Activated CD8-positive, alpha-beta memory T cell treated with anti-CD3 and anti-CD28 coated beads for 1 hour (primary cell): ENCODE results near the gene HSPB3.
"Not testable (repeated sequence)": the region's sequence is repeated elsewhere in the genome, so short reads cannot be mapped to it uniquely, and the experiment has no call there.

Experiments used
- DNase-seq, 2 donors: peaks; one replicate each; pipeline ENCODE4 v3.0.0-alpha.2; 2020; ENCODE audit warnings: low read depth in 1 of 2; ENCODE audit errors: extremely low read depth in 1 of 2

HSPB3 gene

GRCh38 chr5:54454602-54455001 lies 897 bp upstream of the HSPB3 start:
- DNase-seq, result no peak

- no peak for DNase-seq
Observed at GRCh38 chr5:54457094-54457862, 1.8 kb downstream of the HSPB3 start.

DNA sequence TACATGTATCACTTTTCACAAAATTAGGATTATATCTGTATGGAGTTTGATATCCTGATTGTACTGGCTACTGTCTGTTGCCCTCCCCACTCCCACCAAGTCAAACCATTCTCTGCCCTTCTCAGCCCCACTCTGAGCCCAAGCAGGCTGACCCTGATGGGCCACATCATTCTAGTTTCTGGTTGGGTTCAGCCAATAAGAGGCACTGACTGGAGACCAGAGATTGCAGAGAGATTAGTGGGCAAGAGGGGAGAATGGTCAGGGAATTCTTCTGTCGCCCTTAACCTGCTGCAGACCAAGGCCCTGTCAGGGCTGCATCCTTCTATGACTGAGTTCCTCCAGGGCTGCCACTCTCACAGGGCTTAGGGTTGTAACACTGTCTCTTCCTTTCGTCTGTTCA lies 2.7 kb downstream of the HSPB3 start:
- no peak for DNase-seq

- DNase-seq, result no peak
Observed at GRCh38 chr5:54460181-54460919, 4.9 kb downstream of the HSPB3 start.

DNA sequence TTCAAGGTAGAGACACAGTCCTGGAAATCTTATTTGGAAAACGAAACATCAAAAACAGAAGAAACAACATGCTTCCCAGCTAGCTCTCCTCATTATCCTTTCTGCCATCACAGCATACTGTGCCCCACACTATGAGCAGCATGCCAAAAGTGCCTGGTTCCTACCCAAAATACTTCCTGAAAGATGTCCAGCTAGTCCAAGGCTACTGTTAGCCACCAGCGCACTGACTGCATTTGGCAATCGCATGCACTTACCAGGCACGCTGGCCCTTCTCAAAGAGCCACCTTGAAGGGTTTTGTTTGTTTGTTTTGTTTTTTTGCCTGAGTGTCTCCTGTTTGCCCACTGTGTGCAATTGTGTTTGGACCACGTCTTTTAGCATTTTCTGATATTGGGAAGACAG lies 6.8 kb downstream of the HSPB3 start:
- DNase-seq, result no peak

DNA sequence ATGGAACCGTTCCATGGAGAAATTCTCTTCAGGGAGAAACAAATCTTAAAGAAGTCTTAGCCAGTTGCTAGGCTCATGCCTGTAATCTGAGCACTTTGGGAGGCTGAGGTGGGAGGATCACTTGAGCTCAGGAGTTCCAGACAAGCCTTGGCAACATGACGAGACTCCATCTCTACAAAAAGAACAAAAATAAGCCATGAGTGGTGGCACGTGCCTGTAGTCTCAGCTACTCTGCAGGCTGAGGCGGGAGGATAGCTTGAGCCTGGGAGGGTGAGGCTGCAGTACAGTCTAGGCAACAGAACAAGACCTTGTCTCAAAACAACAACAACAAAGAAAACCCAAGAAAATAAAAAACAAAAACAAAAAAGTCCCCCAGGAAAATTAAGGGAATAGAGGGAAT lies 8.2 kb downstream of the HSPB3 start:
- no peak for DNase-seq

DNA sequence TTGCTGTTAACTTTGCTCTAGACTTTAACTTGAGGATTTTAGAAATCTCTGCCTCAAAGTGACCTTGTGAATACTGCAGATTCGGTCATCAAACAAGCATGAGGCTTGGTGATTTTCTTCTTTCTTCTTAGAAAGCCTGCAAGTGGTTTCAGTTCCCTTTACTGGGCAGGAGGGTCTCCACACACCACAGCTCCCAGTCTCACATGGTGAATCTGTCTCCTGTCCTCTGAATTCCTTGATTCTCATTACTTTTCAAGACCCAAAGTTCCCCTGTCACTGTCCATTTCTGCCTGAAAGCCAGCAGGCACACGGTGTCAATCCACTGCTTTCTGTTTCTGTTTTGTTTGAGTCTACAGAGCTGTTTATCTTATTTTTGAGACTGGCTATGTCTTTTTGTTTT lies 14.1 kb downstream of the HSPB3 start:
- DNase-seq, result no peak

DNA sequence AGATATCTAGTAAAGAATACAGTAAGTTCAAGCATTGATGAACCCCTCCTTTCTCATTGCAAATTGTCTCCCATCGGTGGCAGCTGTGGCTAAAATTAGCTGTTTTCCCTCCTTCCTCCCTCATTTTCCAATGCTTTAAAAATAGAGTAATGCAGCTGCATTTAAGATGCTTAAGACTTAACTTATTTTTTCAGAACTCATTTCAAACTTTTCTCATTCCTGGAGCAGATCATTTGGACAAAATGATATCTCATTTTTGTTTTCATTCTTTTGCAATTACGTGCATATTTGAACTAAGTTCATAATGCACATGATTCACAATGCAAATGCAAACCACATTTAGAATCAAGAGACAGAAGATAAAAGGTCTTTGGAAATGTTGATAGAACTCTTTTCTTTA lies 14.6 kb downstream of the HSPB3 start:
- no peak for DNase-seq

- no peak for DNase-seq
Observed at GRCh38 chr5:54470677-54471076, 15.2 kb downstream of the HSPB3 start.

- DNase-seq, result no peak
Observed at GRCh38 chr5:54471398-54471797, 15.9 kb downstream of the HSPB3 start.

DNA sequence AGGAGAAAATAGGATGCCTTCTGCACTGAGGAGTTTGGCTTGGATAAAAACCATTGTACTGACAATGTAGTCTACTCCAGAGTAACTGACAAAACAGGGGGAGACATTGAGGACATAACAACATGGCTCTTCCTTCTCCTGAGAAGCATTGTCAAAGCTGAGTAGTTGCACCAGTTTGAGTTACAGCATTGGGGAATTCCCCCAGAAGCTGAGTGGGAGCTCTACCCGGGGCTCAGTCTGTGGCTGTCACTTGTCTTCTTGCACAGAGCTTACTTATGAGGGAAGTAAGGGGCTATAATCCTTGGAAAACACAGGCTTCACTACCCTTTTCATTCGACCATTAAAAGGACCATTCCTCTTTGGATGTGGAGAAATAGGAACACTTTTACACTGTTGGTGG lies 21.2 kb downstream of the HSPB3 start:
- DNase-seq, result no peak

- no peak for DNase-seq
Observed at GRCh38 chr5:54477941-54478478, 22.5 kb downstream of the HSPB3 start.

DNA sequence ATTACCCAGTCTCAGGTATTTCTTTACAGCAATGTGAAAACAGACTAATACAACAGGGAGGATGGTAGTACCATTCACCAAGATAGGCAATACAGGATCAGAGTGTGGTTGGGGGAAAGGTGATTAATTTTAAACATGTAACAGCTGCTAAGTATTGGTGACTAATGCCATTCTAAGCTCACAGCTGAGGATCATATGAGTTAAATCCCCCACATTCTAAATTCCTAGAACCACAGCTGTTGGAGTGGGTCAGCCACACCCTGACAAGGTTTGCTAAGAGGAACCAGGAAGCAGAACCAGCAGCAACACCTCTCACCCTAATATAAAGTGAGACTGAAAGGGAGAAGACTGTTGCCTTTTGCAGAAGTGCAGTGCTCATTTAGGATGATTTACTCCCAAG lies 24.8 kb downstream of the HSPB3 start:
- no peak for DNase-seq

DNA sequence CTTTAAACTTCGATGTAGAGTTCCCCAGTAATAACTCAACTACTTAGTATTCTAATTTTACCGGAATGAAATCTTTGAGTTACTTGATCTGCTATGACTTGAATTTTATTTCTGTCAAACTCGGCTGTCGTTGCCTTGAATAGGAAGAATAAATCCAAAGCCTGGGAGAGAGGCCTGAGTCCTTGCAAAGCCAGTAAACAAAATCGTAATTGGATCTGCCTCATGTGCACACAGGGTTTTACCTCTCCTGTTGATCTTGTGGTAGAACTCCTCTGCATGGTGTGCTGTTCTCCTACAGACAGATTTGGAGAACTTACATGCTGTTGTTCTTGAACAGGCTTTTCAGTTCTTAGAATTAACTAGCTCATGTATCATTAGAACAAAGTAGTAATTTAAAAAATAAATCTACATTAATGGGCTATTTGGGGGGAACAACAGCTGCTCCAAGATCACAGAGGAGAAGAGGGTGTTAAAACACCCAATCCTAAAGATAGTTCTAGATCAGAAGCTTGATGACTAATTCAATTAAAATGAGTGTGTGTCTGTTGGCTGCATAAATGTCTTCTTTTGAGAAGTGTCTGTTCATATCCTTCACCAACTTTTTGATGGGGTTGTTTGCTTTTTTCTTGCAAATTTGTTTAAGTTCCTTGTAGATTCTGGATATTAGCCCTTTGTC lies 28.9 kb downstream of the HSPB3 start:
- no peak for DNase-seq

DNA sequence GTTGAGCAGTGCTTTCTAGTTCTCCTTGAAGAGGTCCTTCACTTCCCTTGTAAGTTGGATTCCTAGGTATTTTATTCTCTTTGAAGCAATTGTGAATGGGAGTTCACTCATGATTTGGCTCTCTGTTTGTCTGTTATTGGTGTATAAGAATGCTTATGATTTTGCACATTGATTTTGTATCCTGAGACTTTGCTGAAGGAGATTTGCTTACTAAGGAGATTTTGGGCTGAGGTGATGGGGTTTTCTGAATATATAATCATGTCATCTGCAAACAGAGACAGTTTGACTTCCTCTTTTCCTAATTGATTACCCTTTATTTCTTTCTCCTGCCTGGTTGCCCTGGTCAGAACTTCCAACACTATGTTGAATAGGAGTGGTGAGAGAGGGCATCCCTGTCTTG lies 30.2 kb downstream of the HSPB3 start:
- DNase-seq, result not testable (repeated sequence)

DNA sequence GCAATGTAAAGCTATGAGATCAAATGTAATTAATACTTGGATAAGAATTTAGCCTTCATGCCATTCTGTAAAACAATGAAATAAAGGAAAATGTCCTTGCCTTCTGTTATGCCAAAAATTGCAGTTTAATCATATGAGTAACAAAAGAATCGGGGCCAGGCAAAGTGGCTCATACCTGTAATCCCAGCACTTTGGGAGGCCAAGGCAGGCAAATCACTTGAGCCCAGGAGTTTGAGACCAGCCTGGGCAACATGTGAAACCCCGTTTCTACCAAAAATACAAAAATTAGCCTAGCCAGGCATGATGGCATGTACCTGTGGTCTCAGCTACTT lies 34.1 kb downstream of the HSPB3 start:
- DNase-seq, result not testable (repeated sequence)

DNA sequence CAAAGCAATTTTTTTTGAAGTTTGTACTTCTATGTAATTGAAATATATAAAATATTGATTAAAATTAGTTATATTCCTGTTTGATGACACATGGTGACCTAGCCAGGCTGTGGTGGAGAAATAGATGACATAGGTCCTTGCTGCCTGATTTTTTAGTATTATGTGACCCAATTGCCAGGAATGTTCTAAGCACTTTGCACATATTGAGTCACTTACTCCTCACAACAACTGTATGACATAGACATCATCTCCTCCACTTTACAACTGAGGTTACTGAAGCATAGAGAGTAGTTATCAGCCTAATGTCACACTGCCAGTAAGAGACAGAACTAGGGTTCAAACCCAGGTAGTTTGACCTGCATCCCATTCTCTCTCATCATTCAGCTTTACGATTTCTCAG lies 35.8 kb downstream of the HSPB3 start:
- DNase-seq, result no peak

- no peak for DNase-seq
Observed at GRCh38 chr5:54492178-54492577, 36.7 kb downstream of the HSPB3 start.

DNA sequence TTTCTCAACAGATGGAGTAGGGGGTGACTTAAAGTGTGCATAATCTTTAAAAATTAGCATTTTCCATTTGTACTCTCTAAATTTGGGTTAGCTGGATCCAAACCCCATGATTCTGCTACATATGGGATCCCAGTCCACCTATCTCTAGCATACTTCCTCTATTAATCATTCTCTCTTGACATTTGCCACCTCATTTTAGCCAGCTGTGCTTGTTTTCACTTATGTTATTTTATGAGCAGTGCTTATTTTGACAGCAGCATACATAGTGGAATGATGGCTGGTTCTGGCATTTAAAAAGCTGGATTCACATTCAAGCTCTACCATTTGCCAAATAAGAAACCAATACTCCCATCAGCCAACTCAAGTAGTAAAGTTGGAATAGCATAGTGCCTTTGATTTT lies 39.5 kb downstream of the HSPB3 start:
- no peak for DNase-seq
